Pancreas (tissue), 10 donors: Measurements from ENCODE around the gene ABCA2. TPM values are rescaled to one million over a fixed set of nuclear protein-coding genes. Genes with fewer than 3 reads are reported as not detected.

Source experiments
- ATAC-seq, 4 donors: fragments of 200-7000 bp; cut with Tn5 transposase; one replicate each; pipeline versions ENCODE4 v1.8.0 to v1.9.1; 2020; ENCODE audit warnings: mild to moderate bottlenecking in 4 of 4, moderate library complexity in 4 of 4
- DNase-seq, 6 donors: peaks; one replicate each; pipeline ENCODE4 v3.0.0-alpha.2; 2020
- FAIRE-seq: peaks from 2 replicates; lab custom pipeline; 2012; peaks lifted over from hg19 to GRCh38; lab: Jason Lieb, UNC
- H3K27ac ChIP-seq, 4 donors: fragments of 200-600 bp; sonication (generic); 1 replicate in 3 of 4; 2 replicates in 1 of 4; pipeline versions ENCODE4 v1.5.0 to v1.8.0; 2020
- H3K27me3 ChIP-seq, 4 donors: fragments of 200-600 bp; one replicate each; pipeline ENCODE4 v1.8.0; 2021
- H3K36me3 ChIP-seq, 3 donors: fragments of 200-600 bp; sonication (generic) in 1 of 3; one replicate each; pipeline versions ENCODE4 v1.5.0 to v1.8.0; 2020 to 2021
- H3K4me1 ChIP-seq, 3 donors: fragments of 200-600 bp; one replicate each; pipeline ENCODE4 v1.8.0; 2021
- H3K4me3 ChIP-seq, 4 donors: fragments of 200-600 bp; sonication (generic) in 2 of 4; one replicate each; pipeline versions ENCODE4 v1.5.0 to v1.8.0; 2020 to 2021
- H3K9me3 ChIP-seq, 4 donors: fragments of 200-600 bp; one replicate each; pipeline ENCODE4 v1.8.0; 2021
- WGBS, 2 donors: extraction: QIAGEN DNeasy Blood & Tissue Kit; methylation state at CpG; one replicate each; pipeline ENCODE4 v1.1.7; 2013; 5-methylcytosine and 5-hydroxymethylcytosine counted together
- intact Hi-C, 3 donors: fragments of 100-400 bp; cut with DNase I; formaldehyde crosslinking; loops; one replicate each; pipeline versions ENCODE4 v1.11.1 to v1.14.2; 2022
- polyA plus RNA-seq, 2 donors: library from polyadenylated mRNA; stranded (reverse); fragments of 200-250 nt; gene quantifications; one replicate each; pipeline ENCODE4 v1.2.3, GENCODE V29; 2013
- total RNA-seq, 6 donors: library from RNA; stranded (reverse); fragmentation: NEBNext Ultra II Directional in 4 of 6; extraction: Animal tissue kit (Norgen Biotek cat#: 25700) in 4 of 6; gene quantifications; one replicate each; pipeline versions ENCODE4 v1.2.1 to v1.2.4, GENCODE V29; 2021 to 2023
- TF ChIP-seq, protein P1 (sequence below), 4 donors: fragments of 200-600 bp; sonication (generic) in 3 of 4; IDR thresholded peaks; one replicate each; pipeline versions ENCODE4 v1.5.0 to v1.8.0; 2021; ENCODE audit warnings: antibody characterized with exemption in 4 of 4
- donor health status: healthy with polysubstance abuse.
- donor health status: DM: no; HTN: no; CAD: no; lungs with moderate emphysema.
- donor health status: DM: no; HTN: no; CAD: no.
- donor health status: control.
- donor health status: control.
- donor health status: Bipolar disorder and iron deficiency.
- donor health status: DM: yes; HTN: yes; CAD: no.
- donor health status: DM: no; HTN: no; CAD: no.
- donor health status: DM: no; HTN: no; CAD: no.
- donor health status: DM: yes; HTN: yes; CAD: no.

ABCA2 gene
- total and polyA plus RNA-seq, 8 donors, result 16.2 to 80.0 (median 27.5) TPM

- Histone ChIP-seq H3K4me3 (no peak overlapping the region), H3K4me1 (peaks cover 0 to 7% (median 7%) of the 10 kb centered on the region in 3 donors), H3K27me3 (no peaks in the 10 kb centered on the region), H3K36me3 (no peaks in the 10 kb centered on the region), H3K27ac (no peak overlapping the region), H3K9me3 (no peaks in the 10 kb centered on the region)
- DNase-seq (peak in 1 of 6 donors; percentile 66), FAIRE-seq (no peak), ATAC-seq (no peak)
- TF ChIP-seq, protein P1, sequence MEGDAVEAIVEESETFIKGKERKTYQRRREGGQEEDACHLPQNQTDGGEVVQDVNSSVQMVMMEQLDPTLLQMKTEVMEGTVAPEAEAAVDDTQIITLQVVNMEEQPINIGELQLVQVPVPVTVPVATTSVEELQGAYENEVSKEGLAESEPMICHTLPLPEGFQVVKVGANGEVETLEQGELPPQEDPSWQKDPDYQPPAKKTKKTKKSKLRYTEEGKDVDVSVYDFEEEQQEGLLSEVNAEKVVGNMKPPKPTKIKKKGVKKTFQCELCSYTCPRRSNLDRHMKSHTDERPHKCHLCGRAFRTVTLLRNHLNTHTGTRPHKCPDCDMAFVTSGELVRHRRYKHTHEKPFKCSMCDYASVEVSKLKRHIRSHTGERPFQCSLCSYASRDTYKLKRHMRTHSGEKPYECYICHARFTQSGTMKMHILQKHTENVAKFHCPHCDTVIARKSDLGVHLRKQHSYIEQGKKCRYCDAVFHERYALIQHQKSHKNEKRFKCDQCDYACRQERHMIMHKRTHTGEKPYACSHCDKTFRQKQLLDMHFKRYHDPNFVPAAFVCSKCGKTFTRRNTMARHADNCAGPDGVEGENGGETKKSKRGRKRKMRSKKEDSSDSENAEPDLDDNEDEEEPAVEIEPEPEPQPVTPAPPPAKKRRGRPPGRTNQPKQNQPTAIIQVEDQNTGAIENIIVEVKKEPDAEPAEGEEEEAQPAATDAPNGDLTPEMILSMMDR (IDR thresholded peaks at IDR 0.05), result no peak
- WGBS, 2 donors, result 24 to 40% methylated on average over 12 of the region's 12 CpGs
- intact Hi-C loops, result no loop called here
These were observed 32.2 kb downstream of the ABCA2 start for GRCh38 chr9:136995772-136996311.

DNA sequence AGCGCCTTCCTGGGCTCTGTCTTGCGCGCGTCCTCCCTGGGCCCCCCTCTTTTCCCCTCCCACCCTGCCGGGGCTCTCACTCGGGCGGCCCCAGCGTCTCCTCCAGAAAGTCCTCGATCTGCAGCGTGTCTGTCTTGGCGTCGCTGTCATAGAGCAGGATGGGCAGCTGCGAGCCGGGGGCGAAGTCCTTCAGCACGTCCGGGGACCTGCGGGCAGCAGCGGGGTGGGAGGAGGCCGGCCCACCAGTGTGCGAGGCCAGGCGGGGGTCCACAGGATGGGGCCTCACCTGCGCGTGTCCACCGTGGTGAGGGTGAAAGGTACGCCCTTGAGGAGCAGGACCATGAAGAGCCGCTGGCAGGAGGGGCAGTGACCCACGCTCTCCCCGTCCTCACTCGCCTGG is 32.7 kb downstream of the ABCA2 start:
- TF ChIP-seq, protein P1 (IDR thresholded peaks at IDR 0.05), result no peak
- intact Hi-C loops, result no loop called here
- no peak overlapping the region for H3K4me3 ChIP-seq
- WGBS, 2 donors, result 45 to 59% methylated on average over 26 to 30 of the region's 30 CpGs
- peaks cover 0 to 7% (median 7%) of the 10 kb centered on the region in 3 donors for H3K4me1 ChIP-seq
- no peak for DNase-seq
- no peak for ATAC-seq
- no peaks in the 10 kb centered on the region for H3K9me3 ChIP-seq
- no peaks in the 10 kb centered on the region for H3K27me3 ChIP-seq
- no peaks in the 10 kb centered on the region for H3K36me3 ChIP-seq
- H3K27ac ChIP-seq, result no peak overlapping the region
- FAIRE-seq, result no peak

DNA sequence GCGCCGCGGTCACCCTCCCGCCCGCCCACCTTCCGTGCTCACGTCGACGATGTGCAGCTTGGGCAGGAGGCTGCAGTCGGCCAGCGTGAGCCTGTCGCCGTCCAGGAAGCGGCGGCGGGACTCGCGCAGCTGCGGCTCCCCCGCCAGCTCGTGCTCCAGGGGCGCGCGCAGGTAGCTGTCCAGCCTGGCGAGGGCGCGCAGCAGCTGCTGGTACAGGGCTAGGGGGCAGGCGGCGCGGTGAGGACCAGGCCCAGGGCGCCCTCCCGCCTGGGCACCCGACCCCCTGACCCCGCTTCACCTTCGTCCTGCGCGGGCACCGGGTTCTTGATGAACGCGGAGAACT is 33.2 kb downstream of the ABCA2 start:
- H3K27ac ChIP-seq, result no peak overlapping the region
- H3K4me3 ChIP-seq, result no peak overlapping the region
- no peak for ATAC-seq

DNA sequence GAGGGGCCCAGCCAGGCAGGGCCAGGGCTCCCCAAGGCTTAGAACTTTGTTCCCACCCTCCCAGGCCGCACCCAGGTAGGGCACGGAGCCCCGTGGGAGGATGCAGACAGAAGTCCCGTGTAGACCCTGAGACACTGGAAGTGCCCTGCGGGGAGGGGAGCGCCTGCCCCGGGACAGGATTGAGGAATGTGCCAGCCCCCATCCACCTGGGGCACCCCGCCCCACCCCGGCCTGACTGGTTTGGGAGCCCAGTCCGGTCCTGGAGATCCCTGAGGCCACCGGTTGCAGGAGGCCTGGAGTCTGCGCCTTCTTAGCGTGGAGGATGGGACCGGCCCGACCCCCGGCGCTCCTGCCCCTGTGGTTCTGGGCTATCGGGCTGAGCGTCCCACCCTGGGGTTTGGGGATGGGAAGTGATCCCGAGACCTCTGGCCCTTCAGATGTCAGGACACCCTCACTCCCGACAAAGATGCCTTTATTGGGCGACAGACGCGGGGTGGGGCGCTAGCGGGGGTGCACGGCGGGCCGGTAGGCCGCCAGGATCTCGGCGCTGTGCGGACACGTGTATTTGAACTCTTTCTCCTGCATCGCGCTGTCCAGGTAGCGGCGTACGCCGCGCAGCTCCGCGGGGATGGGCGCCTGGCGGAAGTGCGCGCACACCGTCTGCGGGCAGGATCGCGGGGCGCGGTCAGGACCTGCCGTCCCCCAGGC is 33.7 kb downstream of the ABCA2 start:
- TF ChIP-seq, protein P1 (IDR thresholded peaks at IDR 0.05), result no peak
- no peak for ATAC-seq
- no peak for DNase-seq
- no peaks in the 10 kb centered on the region for H3K27me3 ChIP-seq
- intact Hi-C loops, result no loop called here
- no peaks in the 10 kb centered on the region for H3K9me3 ChIP-seq
- H3K4me3 ChIP-seq, result no peak overlapping the region
- 79 to 80% methylated on average over 46 to 54 of the region's 54 CpGs for WGBS, 2 donors
- no peak overlapping the region for H3K27ac ChIP-seq
- peaks cover 0 to 7% (median 7%) of the 10 kb centered on the region in 3 donors for H3K4me1 ChIP-seq
- FAIRE-seq, result no peak
- H3K36me3 ChIP-seq, result no peaks in the 10 kb centered on the region

More for the DNA sequence above, 33.2 kb downstream of the ABCA2 start:
- no peaks in the 10 kb centered on the region for H3K9me3 ChIP-seq
- no peaks in the 10 kb centered on the region for H3K27me3 ChIP-seq
- TF ChIP-seq, protein P1 (IDR thresholded peaks at IDR 0.05), result no peak
- no peaks in the 10 kb centered on the region for H3K36me3 ChIP-seq
- DNase-seq (no peak), FAIRE-seq (no peak)
- H3K4me1 ChIP-seq, result peaks cover 0 to 7% (median 7%) of the 10 kb centered on the region in 3 donors
- WGBS, 2 donors, result 65 to 68% methylated on average over 29 to 40 of the region's 40 CpGs
- intact Hi-C loops, result no loop called here

DNA sequence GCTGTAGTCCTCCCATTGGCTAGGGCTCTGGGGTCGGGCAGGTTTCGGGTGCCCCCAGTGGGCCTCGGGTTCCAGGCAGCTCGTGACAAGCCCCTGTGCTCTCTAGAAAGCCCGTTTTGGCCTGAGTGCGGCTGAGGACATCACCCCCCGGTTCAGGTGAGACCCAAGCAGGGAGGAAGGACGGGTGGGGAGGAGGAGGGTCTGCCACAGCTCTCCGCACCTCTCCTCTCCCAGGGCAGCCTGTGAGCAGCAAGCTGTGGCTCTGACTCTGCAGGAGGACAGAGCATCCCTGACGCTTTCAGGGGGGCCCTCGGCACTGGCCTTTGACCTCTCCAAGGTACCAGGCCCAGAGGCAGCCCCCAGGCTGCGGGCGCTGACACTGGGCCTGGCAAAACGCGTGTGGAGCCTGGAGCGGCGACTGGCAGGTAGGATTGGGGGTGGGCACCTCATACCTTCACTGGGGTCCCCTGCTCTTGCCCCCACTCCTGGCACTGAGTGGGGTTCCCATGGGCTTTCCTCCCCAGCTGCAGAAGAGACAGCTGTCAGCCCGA is 35.1 kb downstream of the ABCA2 start:
- Histone ChIP-seq H3K27ac (peak overlapping the region in 3 of 4 donors; percentile 35 to 88 (median 82)), H3K36me3 (no peaks in the 10 kb centered on the region), H3K4me1 (peaks cover 0 to 7% (median 7%) of the 10 kb centered on the region in 3 donors), H3K27me3 (no peaks in the 10 kb centered on the region), H3K9me3 (no peaks in the 10 kb centered on the region), H3K4me3 (peak overlapping the region; percentile 79 to 91 (median 85))
- TF ChIP-seq, protein P1 (IDR thresholded peaks at IDR 0.05), result no peak
- WGBS, 2 donors, result 30 to 32% methylated on average over 12 to 18 of the region's 18 CpGs
- FAIRE-seq (no peak), DNase-seq (no peak), ATAC-seq (no peak)
- intact Hi-C loops, result no loop called here
